Left lung (tissue), 10 donors: Measurements from ENCODE around the gene ABITRAM. TPM values are rescaled to one million over a fixed set of nuclear protein-coding genes. Genes with fewer than 3 reads are reported as not detected.
"Not testable (repeated sequence)": the region's sequence is repeated elsewhere in the genome, so short reads cannot be mapped to it uniquely, and the experiment has no call there.

ENCODE experiments used
- ATAC-seq: fragments of 200-7000 bp; cut with Tn5 transposase; one replicate; pipeline ENCODE4 v1.9.1; 2020; ENCODE audit warnings: moderate library complexity
- DNase-seq, 4 donors: peaks; one replicate each; pipeline ENCODE4 v3.0.0-alpha.2; 2013 to 2020
- H3K27ac ChIP-seq, 2 donors: fragments of 200-600 bp; sonication (generic) in 1 of 2; one replicate each; pipeline versions ENCODE4 v1.5.0 to v1.8.0; 2020 to 2021
- H3K27me3 ChIP-seq, 2 donors: fragments of 200-600 bp; sonication (generic) in 1 of 2; one replicate each; pipeline versions ENCODE4 v1.5.0 to v1.8.0; 2020 to 2021
- H3K36me3 ChIP-seq, 2 donors: fragments of 200-600 bp; sonication (generic) in 1 of 2; one replicate each; pipeline versions ENCODE4 v1.5.0 to v1.8.0; 2020 to 2021
- H3K4me1 ChIP-seq, 2 donors: fragments of 200-600 bp; one replicate each; pipeline ENCODE4 v1.8.0; 2021
- H3K4me3 ChIP-seq, 2 donors: fragments of 200-600 bp; sonication (generic) in 1 of 2; one replicate each; pipeline versions ENCODE4 v1.5.0 to v1.8.0; 2020 to 2021; ENCODE audit warnings: mild to moderate bottlenecking in 1 of 2
- H3K9me3 ChIP-seq, 2 donors: fragments of 200-600 bp; sonication (generic) in 1 of 2; one replicate each; pipeline versions ENCODE4 v1.5.0 to v1.8.0; 2020 to 2021
- intact Hi-C, 2 donors: fragments of 100-400 bp; cut with DNase I; formaldehyde crosslinking; loops; one replicate each; pipeline versions ENCODE4 v1.11.2 to v1.14.2; 2022
- polyA plus RNA-seq, 6 donors: library from polyadenylated mRNA; unstranded; fragments of 120-200 nt; gene quantifications; one replicate each; pipeline ENCODE4 v1.2.1, GENCODE V29; 2013; ENCODE audit not compliant: insufficient read length in 6 of 6
- total RNA-seq, 2 donors: library from RNA; stranded (reverse); fragmentation: NEBNext Ultra II Directional; extraction: Animal tissue kit (Norgen Biotek cat#: 25700); gene quantifications; one replicate each; pipeline ENCODE4 v1.2.1, GENCODE V29; 2021
- TF ChIP-seq, protein P1 (sequence below), 2 donors: fragments of 200-600 bp; sonication (generic) in 1 of 2; IDR thresholded peaks; one replicate each; pipeline versions ENCODE4 v1.5.0 to v1.8.0; 2021; ENCODE audit warnings: antibody characterized with exemption in 2 of 2
- donor health status: DM: no; HTN: yes; CAD: no.
- donor health status: DM: no; HTN: no; CAD: no.

ABITRAM gene
- total and polyA plus RNA-seq, 8 donors, result 13.1 to 32.0 (median 29.0) TPM

DNA sequence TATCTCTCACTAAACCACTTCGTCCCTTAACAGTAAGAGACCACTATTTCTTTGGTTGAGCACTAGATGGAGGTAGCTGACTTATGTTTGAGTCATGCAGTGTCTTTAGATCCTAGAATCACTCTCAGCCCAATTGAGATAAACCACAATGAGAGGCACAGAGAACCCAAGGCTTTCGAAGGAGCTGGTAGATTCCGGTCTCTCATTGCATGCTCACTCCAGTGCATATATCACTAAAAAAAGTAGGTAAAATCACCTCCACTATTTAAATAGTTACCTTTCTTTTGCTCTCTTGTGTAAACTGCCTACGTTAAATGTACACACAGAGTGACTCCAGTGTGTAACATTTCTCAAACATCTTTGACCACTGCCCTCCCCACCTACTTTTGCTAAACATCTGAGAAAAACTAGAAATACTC, 44.5 kb upstream of the ABITRAM start:
- DNase-seq (peak in 1 of 4 donors; percentile 36), ATAC-seq (no peak)
- no peaks in the 10 kb centered on the region for H3K9me3 ChIP-seq
- H3K4me1 ChIP-seq, result no peaks in the 10 kb centered on the region
- intact Hi-C loops, result no loop called here
- no peaks in the 10 kb centered on the region for H3K27me3 ChIP-seq
- TF ChIP-seq, protein P1, sequence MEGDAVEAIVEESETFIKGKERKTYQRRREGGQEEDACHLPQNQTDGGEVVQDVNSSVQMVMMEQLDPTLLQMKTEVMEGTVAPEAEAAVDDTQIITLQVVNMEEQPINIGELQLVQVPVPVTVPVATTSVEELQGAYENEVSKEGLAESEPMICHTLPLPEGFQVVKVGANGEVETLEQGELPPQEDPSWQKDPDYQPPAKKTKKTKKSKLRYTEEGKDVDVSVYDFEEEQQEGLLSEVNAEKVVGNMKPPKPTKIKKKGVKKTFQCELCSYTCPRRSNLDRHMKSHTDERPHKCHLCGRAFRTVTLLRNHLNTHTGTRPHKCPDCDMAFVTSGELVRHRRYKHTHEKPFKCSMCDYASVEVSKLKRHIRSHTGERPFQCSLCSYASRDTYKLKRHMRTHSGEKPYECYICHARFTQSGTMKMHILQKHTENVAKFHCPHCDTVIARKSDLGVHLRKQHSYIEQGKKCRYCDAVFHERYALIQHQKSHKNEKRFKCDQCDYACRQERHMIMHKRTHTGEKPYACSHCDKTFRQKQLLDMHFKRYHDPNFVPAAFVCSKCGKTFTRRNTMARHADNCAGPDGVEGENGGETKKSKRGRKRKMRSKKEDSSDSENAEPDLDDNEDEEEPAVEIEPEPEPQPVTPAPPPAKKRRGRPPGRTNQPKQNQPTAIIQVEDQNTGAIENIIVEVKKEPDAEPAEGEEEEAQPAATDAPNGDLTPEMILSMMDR (IDR thresholded peaks at IDR 0.05), result no peak
- H3K36me3 ChIP-seq, result peaks cover 0 to 71% of the 10 kb centered on the region in 2 donors
- H3K4me3 ChIP-seq, result no peak overlapping the region
- no peak overlapping the region for H3K27ac ChIP-seq

DNA sequence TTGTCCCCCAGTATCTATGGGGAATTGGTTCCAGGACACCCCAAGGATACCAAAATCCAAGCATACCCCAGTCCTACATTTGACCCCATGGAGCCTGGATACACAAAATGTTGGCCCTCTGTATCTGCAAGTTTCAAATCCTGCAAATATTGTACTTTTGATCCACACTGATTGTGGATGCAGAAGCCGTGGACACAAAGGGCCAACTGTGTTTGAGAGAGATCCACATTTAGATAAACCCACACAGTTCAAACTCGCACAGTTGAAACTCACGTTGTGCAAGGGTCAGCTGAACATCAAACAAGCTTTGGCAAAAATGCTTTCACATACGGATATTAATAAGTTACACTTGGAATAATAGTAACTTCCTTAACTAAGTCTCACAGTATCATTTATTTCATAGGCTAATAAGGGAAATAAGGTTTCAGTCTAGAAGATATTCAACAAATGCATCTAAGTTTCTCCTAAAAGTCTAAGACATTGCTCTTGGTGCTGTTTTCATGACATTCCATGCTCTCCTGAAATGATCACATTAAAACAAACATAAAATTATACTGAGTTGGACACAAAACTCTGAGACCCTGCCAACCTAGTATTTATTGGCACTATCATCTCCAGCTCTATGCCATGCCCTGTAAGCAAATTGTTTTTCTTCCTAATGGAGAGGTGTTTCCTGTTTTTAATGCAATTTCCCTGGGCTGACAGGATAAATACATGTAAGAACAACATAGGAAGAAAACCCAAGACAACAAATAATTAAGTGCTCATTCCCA, 39.8 kb upstream of the ABITRAM start:
- peaks cover 0 to 99% of the 10 kb centered on the region in 2 donors for H3K36me3 ChIP-seq

DNA sequence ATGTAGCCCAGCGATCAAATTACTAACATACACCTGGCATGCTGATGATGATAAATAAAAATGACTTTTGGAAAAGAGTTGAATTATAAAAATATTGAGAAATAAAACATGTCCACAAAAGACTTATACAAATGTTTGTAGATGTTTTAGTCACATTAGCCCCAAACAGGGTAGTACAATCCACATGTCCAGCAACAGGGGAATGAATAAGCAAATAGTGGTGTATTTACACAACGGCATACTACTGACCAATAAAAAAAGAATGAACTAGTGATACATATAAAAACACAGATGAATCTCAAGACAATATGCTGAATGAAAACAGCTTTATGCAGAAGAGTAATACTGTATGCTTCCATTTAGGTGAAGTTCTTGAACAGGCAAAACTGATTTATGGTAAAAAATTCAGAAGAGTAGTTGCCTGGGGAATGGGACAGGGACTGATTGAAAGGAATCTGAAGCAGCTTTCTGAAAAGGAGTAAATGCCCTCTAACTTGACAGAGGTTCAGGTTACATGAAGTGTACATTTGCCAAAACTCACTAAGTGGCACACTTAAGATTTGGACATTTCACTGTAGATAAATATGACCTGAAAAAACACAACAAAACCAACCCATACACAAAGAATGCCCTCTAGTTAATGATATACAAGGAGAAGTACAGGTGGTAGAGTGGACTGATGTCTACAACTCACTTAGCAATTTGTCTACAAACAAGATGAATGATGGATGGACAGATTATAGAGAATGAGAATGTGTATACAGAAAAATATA, 36.7 kb upstream of the ABITRAM start:
- no peak overlapping the region for H3K27ac ChIP-seq
- no peaks in the 10 kb centered on the region for H3K4me1 ChIP-seq
- no peak overlapping the region for H3K4me3 ChIP-seq
- ATAC-seq (no peak), DNase-seq (no peak)
- intact Hi-C loops, result no loop called here
- TF ChIP-seq, protein P1 (IDR thresholded peaks at IDR 0.05), result no peak
- H3K27me3 ChIP-seq, result no peaks in the 10 kb centered on the region
- peaks cover 0 to 96% of the 10 kb centered on the region in 2 donors for H3K36me3 ChIP-seq
- H3K9me3 ChIP-seq, result no peaks in the 10 kb centered on the region

More for the DNA sequence above, 39.8 kb upstream of the ABITRAM start:
- ATAC-seq (no peak), DNase-seq (no peak)
- H3K27ac ChIP-seq, result no peak overlapping the region
- H3K27me3 ChIP-seq, result no peaks in the 10 kb centered on the region
- intact Hi-C loops, result no loop called here
- TF ChIP-seq, protein P1 (IDR thresholded peaks at IDR 0.05), result no peak
- H3K4me1 ChIP-seq, result no peaks in the 10 kb centered on the region
- no peaks in the 10 kb centered on the region for H3K9me3 ChIP-seq
- H3K4me3 ChIP-seq, result no peak overlapping the region

DNA sequence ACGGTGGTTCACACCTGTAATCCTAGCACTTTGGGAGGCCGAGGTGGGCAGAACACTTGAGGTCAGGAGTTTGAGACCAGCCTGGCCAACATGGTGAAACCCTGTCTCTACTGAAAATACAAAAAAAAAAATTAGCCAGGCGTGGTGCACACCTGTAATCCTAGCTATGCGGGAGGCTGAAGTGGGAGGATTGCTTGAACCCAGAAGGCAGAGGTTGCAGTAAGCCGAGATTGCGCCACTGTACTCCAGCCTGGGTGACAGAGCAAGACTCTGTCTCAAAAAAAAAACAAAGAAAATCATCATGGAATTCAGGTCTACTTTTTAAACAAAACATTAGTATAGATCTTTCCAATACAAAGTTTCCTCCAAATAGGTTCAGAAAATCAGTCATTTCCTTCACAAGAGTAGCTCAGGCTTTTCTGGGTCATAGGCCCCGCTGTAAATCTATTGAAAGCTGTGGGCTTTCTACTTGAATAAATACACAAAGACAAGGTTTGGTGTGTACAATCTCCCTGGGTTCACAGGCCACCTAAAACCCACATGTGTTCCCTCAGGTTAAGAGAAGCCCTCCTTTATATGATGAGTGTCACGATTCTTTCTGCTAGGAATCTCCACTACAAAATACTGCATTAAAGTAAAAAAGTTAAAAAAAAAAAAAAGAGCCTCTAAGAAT, 35.0 kb upstream of the ABITRAM start:
- intact Hi-C loops, ATAC-seq: not testable (repeated sequence)

DNA sequence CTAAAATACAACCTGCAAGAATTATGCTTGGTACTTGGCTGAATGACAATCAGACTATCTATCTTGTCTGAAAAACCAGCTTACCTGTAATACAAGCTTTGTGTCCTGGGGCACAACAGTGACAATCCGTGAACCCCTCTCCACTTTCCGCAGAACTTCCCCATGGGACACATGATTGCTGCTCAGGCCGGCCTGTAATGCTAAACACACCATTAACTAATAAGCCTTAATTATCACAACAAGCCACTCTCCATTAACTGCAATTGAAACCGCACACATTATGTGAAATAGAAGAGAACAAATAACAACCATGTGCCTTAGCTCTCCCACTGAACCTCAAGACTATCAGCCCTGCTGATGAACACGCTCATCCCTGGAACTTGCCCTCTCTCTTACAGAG, 34.0 kb upstream of the ABITRAM start:
- no peak for ATAC-seq
- Histone ChIP-seq H3K36me3 (peaks cover 0 to 95% of the 10 kb centered on the region in 2 donors), H3K9me3 (no peaks in the 10 kb centered on the region), H3K27ac (no peak overlapping the region), H3K27me3 (no peaks in the 10 kb centered on the region), H3K4me3 (no peak overlapping the region), H3K4me1 (no peaks in the 10 kb centered on the region)
- intact Hi-C loops, result no loop called here
- TF ChIP-seq, protein P1 (IDR thresholded peaks at IDR 0.05), result no peak
- no peak for DNase-seq

More for the DNA sequence above, 35.0 kb upstream of the ABITRAM start:
- not testable (repeated sequence) for DNase-seq, H3K9me3 ChIP-seq, H3K27ac ChIP-seq, H3K4me1 ChIP-seq, H3K27me3 ChIP-seq, H3K4me3 ChIP-seq
- H3K36me3 ChIP-seq, result peaks cover 0 to 96% of the 10 kb centered on the region in 2 donors
